Parathyroid adenoma (tissue), 2 donors: ENCODE data around the gene KRT15.

Experiments used
- H2AFZ ChIP-seq: fragments of 300-600 bp; sonication (generic); one replicate; pipeline ENCODE4 v1.7.0; 2017; ENCODE audit warnings: antibody characterized with exemption, mild to moderate bottlenecking
- H3K27ac ChIP-seq: fragments of 300-600 bp; sonication (generic); one replicate; pipeline ENCODE4 v1.7.0; 2017
- H3K27me3 ChIP-seq: fragments of 300-600 bp; sonication (generic); one replicate; pipeline ENCODE4 v1.7.0; 2017; ENCODE audit warnings: low read length; ENCODE audit not compliant: control insufficient read depth, insufficient read depth
- H3K36me3 ChIP-seq: fragments of 300-600 bp; sonication (generic); one replicate; pipeline ENCODE4 v1.7.0; 2017; ENCODE audit warnings: low read length; ENCODE audit not compliant: control insufficient read depth, insufficient read depth
- H3K4me1 ChIP-seq: fragments of 300-600 bp; sonication (generic); one replicate; pipeline ENCODE4 v1.7.0; 2017; ENCODE audit warnings: control low read depth
- H3K4me2 ChIP-seq: fragments of 300-600 bp; sonication (generic); one replicate; pipeline ENCODE4 v1.7.0; 2017; ENCODE audit warnings: low read length
- H3K4me3 ChIP-seq: fragments of 300-600 bp; sonication (generic); one replicate; pipeline ENCODE4 v1.7.0; 2017; ENCODE audit warnings: low read depth, low read length
- H3K79me2 ChIP-seq: fragments of 300-600 bp; sonication (generic); one replicate; pipeline ENCODE4 v1.7.0; 2017; ENCODE audit warnings: control low read depth
- H3K9ac ChIP-seq: fragments of 300-600 bp; sonication (generic); one replicate; pipeline ENCODE4 v1.7.0; 2017; ENCODE audit warnings: mild to moderate bottlenecking
- H3K9me3 ChIP-seq: fragments of 300-600 bp; sonication (generic); one replicate; pipeline ENCODE4 v1.7.0; 2017; ENCODE audit warnings: low read length; ENCODE audit not compliant: control insufficient read depth
- TF ChIP-seq, protein P1 (sequence below): fragments of 300-600 bp; sonication (generic); IDR thresholded peaks from one replicate; pipeline ENCODE4 v1.7.0; 2017; ENCODE audit warnings: antibody characterized with exemption, mild to moderate bottlenecking
- donor health status: primary hyperparathyroidism.

The KRT15 gene

DNA sequence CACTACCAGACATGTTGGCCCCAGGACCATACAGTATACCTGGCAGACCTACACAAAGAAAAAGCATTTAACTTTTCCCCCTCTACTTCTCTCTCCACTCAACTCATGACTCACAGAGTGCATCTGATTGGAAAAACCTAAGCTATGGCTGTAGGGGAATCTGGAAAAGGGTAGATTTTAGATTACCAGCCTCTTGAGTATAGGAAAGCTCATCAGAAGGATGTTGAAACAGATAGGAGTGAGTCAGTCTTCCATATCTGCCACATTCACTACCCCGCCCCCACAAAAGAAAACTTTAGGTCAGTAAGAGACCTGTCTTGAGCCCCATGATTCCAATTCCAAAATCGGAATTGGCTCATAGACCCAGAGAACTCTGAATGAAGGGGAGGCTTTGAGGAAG, 40.9 kb upstream of the KRT15 start:
- Histone ChIP-seq H3K4me2 (no peak overlapping the region), H3K9ac (no peak overlapping the region), H3K9me3 (no peaks in the 10 kb centered on the region), H2AFZ (no peak overlapping the region), H3K27me3 (no peaks in the 10 kb centered on the region), H3K4me1 (peaks cover 6% of the 10 kb centered on the region), H3K79me2 (no peaks in the 10 kb centered on the region), H3K27ac (no peak overlapping the region), H3K36me3 (no peaks in the 10 kb centered on the region), H3K4me3 (no peak overlapping the region)
- TF ChIP-seq, protein P1, sequence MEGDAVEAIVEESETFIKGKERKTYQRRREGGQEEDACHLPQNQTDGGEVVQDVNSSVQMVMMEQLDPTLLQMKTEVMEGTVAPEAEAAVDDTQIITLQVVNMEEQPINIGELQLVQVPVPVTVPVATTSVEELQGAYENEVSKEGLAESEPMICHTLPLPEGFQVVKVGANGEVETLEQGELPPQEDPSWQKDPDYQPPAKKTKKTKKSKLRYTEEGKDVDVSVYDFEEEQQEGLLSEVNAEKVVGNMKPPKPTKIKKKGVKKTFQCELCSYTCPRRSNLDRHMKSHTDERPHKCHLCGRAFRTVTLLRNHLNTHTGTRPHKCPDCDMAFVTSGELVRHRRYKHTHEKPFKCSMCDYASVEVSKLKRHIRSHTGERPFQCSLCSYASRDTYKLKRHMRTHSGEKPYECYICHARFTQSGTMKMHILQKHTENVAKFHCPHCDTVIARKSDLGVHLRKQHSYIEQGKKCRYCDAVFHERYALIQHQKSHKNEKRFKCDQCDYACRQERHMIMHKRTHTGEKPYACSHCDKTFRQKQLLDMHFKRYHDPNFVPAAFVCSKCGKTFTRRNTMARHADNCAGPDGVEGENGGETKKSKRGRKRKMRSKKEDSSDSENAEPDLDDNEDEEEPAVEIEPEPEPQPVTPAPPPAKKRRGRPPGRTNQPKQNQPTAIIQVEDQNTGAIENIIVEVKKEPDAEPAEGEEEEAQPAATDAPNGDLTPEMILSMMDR: no peak

DNA sequence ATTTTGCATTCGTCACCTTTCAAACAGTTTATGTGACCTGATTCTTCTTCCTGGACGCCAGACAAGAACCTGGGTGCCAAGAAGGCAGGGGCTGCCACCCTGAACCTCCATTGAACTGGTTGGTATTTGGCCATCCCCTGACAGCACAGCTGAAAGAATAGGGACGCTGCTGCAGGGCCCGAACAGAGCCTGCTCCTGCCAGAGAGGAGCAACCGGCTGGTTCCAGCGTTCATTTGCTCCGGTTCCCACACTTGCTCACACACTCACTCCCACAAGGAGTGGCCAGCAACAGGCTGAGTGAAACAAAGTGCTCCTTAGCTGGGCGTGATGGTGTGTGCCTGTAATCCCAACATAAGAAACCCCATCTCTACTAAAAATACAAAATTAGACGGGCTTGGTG, 38.2 kb upstream of the KRT15 start:
- no peak overlapping the region for H3K4me2 ChIP-seq
- no peak overlapping the region for H3K9ac ChIP-seq
- no peak overlapping the region for H3K27ac ChIP-seq
- no peaks in the 10 kb centered on the region for H3K27me3 ChIP-seq
- no peaks in the 10 kb centered on the region for H3K4me1 ChIP-seq
- no peaks in the 10 kb centered on the region for H3K9me3 ChIP-seq
- no peak overlapping the region for H3K4me3 ChIP-seq
- H3K79me2 ChIP-seq: no peaks in the 10 kb centered on the region
- TF ChIP-seq, protein P1: no peak
- no peaks in the 10 kb centered on the region for H3K36me3 ChIP-seq
- no peak overlapping the region for H2AFZ ChIP-seq

DNA sequence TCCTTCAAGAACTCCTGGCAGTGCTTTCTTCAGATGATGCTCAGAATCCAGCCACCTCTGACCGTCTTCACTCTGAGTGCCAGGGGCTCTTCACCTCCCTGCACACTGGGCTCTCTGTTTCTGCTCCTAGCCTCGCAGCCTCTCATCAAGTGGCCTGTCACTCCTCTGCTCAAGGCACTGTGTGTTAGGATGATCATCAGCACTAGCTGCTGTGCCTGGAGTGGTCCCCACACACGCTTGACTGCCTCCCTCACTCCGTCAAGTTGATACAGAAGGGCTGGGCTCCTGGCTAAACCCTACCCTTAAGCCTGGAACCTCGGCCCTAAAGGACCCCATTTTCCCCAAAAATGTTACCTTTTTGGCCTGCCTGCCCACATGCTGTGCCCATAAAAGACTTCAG, 37.6 kb upstream of the KRT15 start:
- H3K27me3 ChIP-seq: no peaks in the 10 kb centered on the region

DNA sequence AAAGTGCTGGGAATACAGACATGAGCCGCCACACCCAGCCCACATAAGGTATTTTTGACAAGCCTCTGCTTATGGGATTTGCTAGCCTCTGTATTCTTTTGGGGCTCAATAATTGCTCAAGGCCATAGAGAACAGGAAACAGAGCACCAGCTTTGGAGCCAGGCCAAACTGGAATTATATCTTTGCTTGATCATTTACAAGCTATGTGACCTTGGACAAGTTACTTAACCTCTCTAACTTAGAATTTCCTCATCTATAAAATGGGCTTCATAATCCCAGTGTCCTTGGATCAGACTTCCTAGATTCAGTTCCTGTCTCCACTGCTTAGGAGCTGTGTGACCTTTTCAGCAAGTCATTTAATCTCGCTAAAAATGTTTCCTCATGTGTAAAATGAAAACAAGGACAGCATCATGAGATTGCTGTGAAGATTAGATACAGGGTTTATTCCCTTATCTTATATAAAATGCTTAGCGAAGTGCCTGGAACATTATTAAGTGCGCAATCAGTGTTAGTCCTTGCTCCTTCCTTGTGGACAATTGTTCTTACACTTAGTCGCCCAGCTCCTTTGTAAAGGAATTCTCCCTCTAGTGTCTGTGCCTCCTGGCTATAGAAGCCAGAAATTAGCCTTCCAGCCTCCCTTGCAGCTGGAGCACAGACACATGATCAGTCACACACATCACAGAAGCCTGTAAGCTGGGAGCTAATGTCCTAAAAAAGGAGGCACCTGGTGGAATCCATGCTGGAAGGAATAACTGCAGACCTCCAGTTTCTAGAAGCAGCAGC, 36.6 kb upstream of the KRT15 start:
- Histone ChIP-seq H3K4me2 (no peak overlapping the region), H3K4me1 (no peaks in the 10 kb centered on the region), H3K27me3 (no peaks in the 10 kb centered on the region), H3K27ac (no peak overlapping the region), H2AFZ (no peak overlapping the region), H3K4me3 (no peak overlapping the region), H3K9me3 (no peaks in the 10 kb centered on the region), H3K79me2 (no peaks in the 10 kb centered on the region), H3K36me3 (no peaks in the 10 kb centered on the region), H3K9ac (no peak overlapping the region)
- TF ChIP-seq, protein P1: no peak

More for the DNA sequence above, 37.6 kb upstream of the KRT15 start:
- H3K4me2 ChIP-seq: no peak overlapping the region
- H3K36me3 ChIP-seq: no peaks in the 10 kb centered on the region
- no peak overlapping the region for H2AFZ ChIP-seq
- H3K9ac ChIP-seq: no peak overlapping the region
- TF ChIP-seq, protein P1: no peak
- H3K4me1 ChIP-seq: no peaks in the 10 kb centered on the region
- H3K27ac ChIP-seq: no peak overlapping the region
- no peak overlapping the region for H3K4me3 ChIP-seq
- no peaks in the 10 kb centered on the region for H3K9me3 ChIP-seq
- H3K79me2 ChIP-seq: no peaks in the 10 kb centered on the region
